ENCODE measurements around the gene SERPINI2. TPM values are rescaled to one million over a fixed set of nuclear protein-coding genes. Genes with fewer than 3 reads are reported as not detected.

SERPINI2 gene
- total and polyA plus RNA-seq, 2 of the 8 experiments (the other 6 are each of a cell fraction or from before 2014, with no cell fraction given) = 0.26 TPM; not detected in 1

DNA sequence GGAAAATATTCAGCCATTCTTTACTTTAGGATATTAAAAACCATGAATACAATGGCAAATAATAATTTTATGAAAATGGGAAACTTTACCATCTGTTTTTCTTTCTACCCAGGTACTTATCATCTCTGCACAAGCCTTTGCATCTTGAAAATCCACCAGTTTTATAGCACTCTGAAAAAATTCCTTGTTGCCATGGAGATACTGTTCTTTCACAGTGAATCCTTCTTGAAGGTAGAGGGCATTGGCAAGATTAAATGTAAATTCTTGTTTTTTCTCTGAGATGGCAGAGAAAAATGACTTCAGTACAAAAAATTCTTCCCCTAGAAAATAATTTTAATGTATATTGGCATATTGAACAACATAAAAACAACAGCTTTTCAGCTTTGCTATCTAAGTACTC is 6.9 kb downstream of the SERPINI2 start:
- Histone ChIP-seq H3K23ac (ENCODE audit: insufficient read length) (no peak overlapping the region), H2BK15ac (ENCODE audit: low read length) (no peak overlapping the region), H3K79me2 (ENCODE audit: control insufficient read depth in 1 of 2, insufficient read depth in 2 of 2, low read length in 2 of 2) (no peaks in the 10 kb centered on the region), H3K9ac (replicated peaks in 1 of 4; ENCODE audit: extremely low read depth in 1 of 4, low read depth in 3 of 4, low read length in 3 of 4) (no peak overlapping the region), H2AK5ac (ENCODE audit: low read depth, low read length) (no peak overlapping the region), H3K27me3 (replicated peaks in 1 of 4; ENCODE audit: control insufficient read depth in 3 of 4, extremely low read depth in 1 of 4, insufficient read depth in 3 of 4, low read length in 3 of 4) (peaks cover 0 to 1% (median 0%) of the 10 kb centered on the region in 4 experiments; a peak in 1 of 7 replicates), H3K4me3 (ENCODE audit: extremely low read depth in 1 of 4, insufficient read depth in 2 of 4, low read depth in 3 of 4, low read length in 4 of 4) (no peak overlapping the region), H3K56ac (replicated peaks; ENCODE audit: insufficient read length, low read depth, low read length) (no peak overlapping the region), H2BK5ac (ENCODE audit: low read depth, low read length) (no peak overlapping the region), H3K36me3 (ENCODE audit: control insufficient read depth in 2 of 4, insufficient read depth in 4 of 4, low read length in 3 of 4) (no peaks in the 10 kb centered on the region), H3K23me2 (ENCODE audit: low read depth, low read length) (no peaks in the 10 kb centered on the region), H2AFZ (ENCODE audit: low read length) (no peak overlapping the region), H3K18ac (ENCODE audit: extremely low read depth, low read length) (no peak overlapping the region), H3K4me2 (ENCODE audit: insufficient read depth in 1 of 2, low read depth in 2 of 2, low read length in 2 of 2) (no peak overlapping the region), H4K20me1 (replicated peaks in 1 of 2; ENCODE audit: control insufficient read depth in 1 of 2, insufficient read depth in 2 of 2, low read length in 2 of 2) (no peaks in the 10 kb centered on the region), H3K9me3 (ENCODE audit: insufficient read depth in 2 of 2, low read depth in 1 of 2, low read length in 1 of 2) (no peaks in the 10 kb centered on the region), H2BK120ac (replicated peaks; ENCODE audit: low read depth, low read length) (no peak overlapping the region), H3K27ac (ENCODE audit: low read depth, low read length) (no peak overlapping the region), H3K79me1 (ENCODE audit: low read depth, low read length) (no peaks in the 10 kb centered on the region), H2BK20ac (ENCODE audit: low read length) (no peak overlapping the region), H4K5ac (ENCODE audit: insufficient read length, low read depth, low read length) (no peak overlapping the region), H3K4me1 (replicated peaks in 1 of 4; ENCODE audit: control insufficient read depth in 3 of 4, insufficient read depth in 4 of 4, low read length in 3 of 4) (peaks cover 0 to 3% (median 0%) of the 10 kb centered on the region in 4 experiments; a peak in 1 of 7 replicates), H4K91ac (replicated peaks; ENCODE audit: insufficient read length, low read length) (no peak overlapping the region), H3K4ac (replicated peaks; ENCODE audit: insufficient read length, low read depth, low read length) (no peak overlapping the region), H4K8ac (ENCODE audit: extremely low read depth, insufficient read depth, low read length) (no peak overlapping the region), H3K14ac (ENCODE audit: insufficient read length) (no peak overlapping the region), H2BK12ac (ENCODE audit: low read depth, low read length) (no peak overlapping the region)
- CTCF ChIA-PET (ENCODE audit: partially characterized antibody) = interaction anchor here (0.8 to 1.8 kb wide), 3 partner anchors 11 to 373 kb away, joined by 3 read pairs; no protein-coding TSS in a partner anchor
- FAIRE-seq (no peak), DNase-seq (ENCODE audit: low read depth in 1 of 2, low spot score in 2 of 2) (no peak)
- POLR2A ChIA-PET (ENCODE audit: partially characterized antibody) = no interaction called here
- TF ChIP-seq SIN3A (conservative IDR thresholded peaks at IDR 0.05 in 1 of 2, IDR thresholded peaks at IDR 0.05 in 1 of 2; ENCODE audit: low read depth in 1 of 2, low read length in 2 of 2) (no peak), SP4 (IDR thresholded peaks at IDR 0.05; ENCODE audit: low read length) (no peak), MAX (IDR thresholded peaks at IDR 0.05) (no peak), ZNF274 (IDR thresholded peaks at IDR 0.05; ENCODE audit: borderline replicate concordance, extremely low read depth, low read length) (no peak), ATF2 (IDR thresholded peaks at IDR 0.05; ENCODE audit: low read length) (no peak), KDM4A (IDR thresholded peaks at IDR 0.05; ENCODE audit: low read depth, low read length, severe bottlenecking) (no peak), TAF7 (optimal IDR thresholded peaks at IDR 0.05; ENCODE audit: borderline replicate concordance, low read depth, low read length) (no peak), BRCA1 (IDR thresholded peaks at IDR 0.05; ENCODE audit: low read depth, low read length) (no peak), SP2 (IDR thresholded peaks at IDR 0.05; ENCODE audit: low read length) (no peak), SUZ12 (IDR thresholded peaks at IDR 0.05; ENCODE audit: low read length) (no peak), JUND (IDR thresholded peaks at IDR 0.05; ENCODE audit: low read length) (no peak)

All from H1 (cell line).